ENCODE results near the gene MAP2K2. TPM values are rescaled to one million over a fixed set of nuclear protein-coding genes. Genes with fewer than 3 reads are reported as not detected.

MAP2K2 gene
- total RNA-seq, 1 experiment from 2014 or later, result 177 TPM

- ChIA-PET CTCF (interaction anchor here (0.8 kb wide), 1 partner anchor 9 kb away, joined by 4 read pairs; no protein-coding TSS in a partner anchor), POLR2A (no interaction called here)
- ATAC-seq (no peak), DNase-seq (ENCODE audit: low spot score) (no peak)
- Mint-ChIP-seq H3K36me3 (no peaks in the 10 kb centered on the region), H3K27me3 (ENCODE audit: low read depth) (peaks cover 10% of the 10 kb centered on the region), H3K4me3 (no peak overlapping the region), H3K27ac (no peak overlapping the region), H3K4me1 (peaks cover 6% of the 10 kb centered on the region), H3K9me3 (peaks cover 6% of the 10 kb centered on the region; the same call in 1 of the 2 replicates)
- TF ChIP-seq TP53 (CRISPR knock-in tag; IDR thresholded peaks at IDR 0.05) (no peak), TCF7 (CRISPR knock-in tag; IDR thresholded peaks at IDR 0.05; ENCODE audit: low read depth) (no peak), ATF2 (CRISPR knock-in tag; IDR thresholded peaks at IDR 0.05; ENCODE audit: borderline replicate concordance, low read depth) (no peak), NFE2L1 (CRISPR knock-in tag; IDR thresholded peaks at IDR 0.05) (no peak), JUN (CRISPR knock-in tag; IDR thresholded peaks at IDR 0.05) (no peak), CDX4 (CRISPR knock-in tag; IDR thresholded peaks at IDR 0.05; ENCODE audit: borderline replicate concordance) (no peak), ZNF425 (CRISPR knock-in tag; conservative IDR thresholded peaks at IDR 0.05) (no peak), FOXJ3 (CRISPR knock-in tag; IDR thresholded peaks at IDR 0.05; ENCODE audit: borderline replicate concordance) (no peak), ZNF138 (CRISPR knock-in tag; conservative IDR thresholded peaks at IDR 0.05) (no peak), CBFB (CRISPR knock-in tag; IDR thresholded peaks at IDR 0.05; ENCODE audit: low read depth) (no peak), ZBTB21 (CRISPR knock-in tag; IDR thresholded peaks at IDR 0.05; ENCODE audit: borderline replicate concordance) (no peak), TEAD4 (CRISPR knock-in tag; IDR thresholded peaks at IDR 0.05) (no peak), TEAD1 (CRISPR knock-in tag; IDR thresholded peaks at IDR 0.05) (no peak), GRHL2 (CRISPR knock-in tag; IDR thresholded peaks at IDR 0.05; ENCODE audit: insufficient replicate concordance, severe bottlenecking) (no peak)
Measured at GRCh38 chr19:4138445-4138844, 14.5 kb upstream of the MAP2K2 start.

- H3K27ac Mint-ChIP-seq, result no peak overlapping the region
- CTCF ChIA-PET, result interaction anchor here (1.0 kb wide), 1 partner anchor 149 kb away, joined by 3 read pairs; no protein-coding TSS in a partner anchor
- TF ChIP-seq ZNF138 (CRISPR knock-in tag; conservative IDR thresholded peaks at IDR 0.05) (no peak), ZNF671 (CRISPR knock-in tag; IDR thresholded peaks at IDR 0.05) (no peak), ETV6 (CRISPR knock-in tag; IDR thresholded peaks at IDR 0.05) (no peak), CBFB (CRISPR knock-in tag; IDR thresholded peaks at IDR 0.05; ENCODE audit: low read depth) (no peak), CREM (CRISPR knock-in tag; IDR thresholded peaks at IDR 0.05) (no peak), PREB (CRISPR knock-in tag; IDR thresholded peaks at IDR 0.05; ENCODE audit: borderline replicate concordance) (no peak), ERG (CRISPR knock-in tag; IDR thresholded peaks at IDR 0.05) (no peak), ZNF317 (CRISPR knock-in tag; IDR thresholded peaks at IDR 0.05; ENCODE audit: borderline replicate concordance, low read depth) (no peak), PRDM15 (CRISPR knock-in tag; IDR thresholded peaks at IDR 0.05) (no peak), ZBTB21 (CRISPR knock-in tag; IDR thresholded peaks at IDR 0.05; ENCODE audit: borderline replicate concordance) (no peak), E2F4 (CRISPR knock-in tag; IDR thresholded peaks at IDR 0.05; ENCODE audit: borderline replicate concordance, low read depth) (no peak)
Measured at GRCh38 chr19:4136680-4137088, 12.8 kb upstream of the MAP2K2 start.

More at GRCh38 chr19:4136680-4137088, 12.8 kb upstream of the MAP2K2 start:
- peaks cover 9% of the 10 kb centered on the region for H3K27me3 Mint-ChIP-seq (ENCODE audit: low read depth)
- no peak for DNase-seq (ENCODE audit: low spot score)
- H3K36me3 Mint-ChIP-seq, result no peaks in the 10 kb centered on the region
- peaks cover 6% of the 10 kb centered on the region; the same call in 1 of the 2 replicates for H3K9me3 Mint-ChIP-seq
- no peak overlapping the region for H3K4me3 Mint-ChIP-seq
- POLR2A ChIA-PET, result no interaction called here
- H3K4me1 Mint-ChIP-seq, result peaks cover 6% of the 10 kb centered on the region
- no peak for ATAC-seq
